ENCODE results near the gene HMBS.
"Not testable (repeated sequence)": the region's sequence is repeated elsewhere in the genome, so short reads cannot be mapped to it uniquely, and the experiment has no call there.

Gene HMBS

DNA sequence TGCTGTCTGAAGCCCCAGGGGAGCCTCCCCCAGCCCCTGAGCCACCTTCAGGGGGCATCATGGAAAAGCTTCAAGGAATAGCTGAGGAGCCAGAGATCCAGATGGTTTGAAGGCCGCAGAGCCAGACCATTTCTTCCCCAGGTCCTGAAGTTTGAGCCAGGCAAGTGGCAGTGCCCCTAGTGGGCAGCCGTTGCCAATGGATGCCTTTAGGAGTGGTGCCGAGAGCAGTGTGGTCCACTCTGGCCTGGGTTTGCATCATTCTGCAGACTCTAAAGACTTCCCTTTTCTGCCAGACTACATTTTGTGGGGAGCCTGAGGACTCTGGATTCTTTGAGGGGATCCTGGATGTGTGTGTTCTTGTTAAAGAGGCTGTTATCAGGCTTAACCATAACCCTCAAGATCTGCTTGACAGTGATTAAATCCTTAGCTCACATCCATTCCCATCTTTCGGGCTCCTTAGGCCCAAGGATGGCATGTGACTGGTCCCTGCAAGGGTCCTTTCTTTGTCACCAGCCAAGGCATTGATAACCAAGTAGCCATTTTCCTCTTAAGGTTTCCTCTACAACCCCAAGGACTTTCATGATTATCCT lies 49.8 kb downstream of the HMBS start:
- Histone ChIP-seq H3K9me3 (ENCODE audit: low read depth, low read length) (no peaks in the 10 kb centered on the region), H3K9ac (ENCODE audit: insufficient read length) (no peak overlapping the region), H3K36me3 (ENCODE audit: insufficient read depth, low read length) (peaks cover 29% of the 10 kb centered on the region; the same call in 1 of the 2 replicates), H3K4me3 (no peak overlapping the region), H3K27ac (no peak overlapping the region)
- no peak for TF ChIP-seq FOXP2 (optimal IDR thresholded peaks at IDR 0.05; ENCODE audit: control extremely low read depth, extremely low read length, insufficient read depth)
- no peak for TF ChIP-seq POLR2AphosphoS5 (IDR thresholded peaks at IDR 0.05; ENCODE audit: borderline replicate concordance, low read depth, low read length)
- no peak for TF ChIP-seq EZH2 (IDR thresholded peaks at IDR 0.05)
- no peak for DNase-seq (ENCODE audit: low read depth, low spot score)

DNA sequence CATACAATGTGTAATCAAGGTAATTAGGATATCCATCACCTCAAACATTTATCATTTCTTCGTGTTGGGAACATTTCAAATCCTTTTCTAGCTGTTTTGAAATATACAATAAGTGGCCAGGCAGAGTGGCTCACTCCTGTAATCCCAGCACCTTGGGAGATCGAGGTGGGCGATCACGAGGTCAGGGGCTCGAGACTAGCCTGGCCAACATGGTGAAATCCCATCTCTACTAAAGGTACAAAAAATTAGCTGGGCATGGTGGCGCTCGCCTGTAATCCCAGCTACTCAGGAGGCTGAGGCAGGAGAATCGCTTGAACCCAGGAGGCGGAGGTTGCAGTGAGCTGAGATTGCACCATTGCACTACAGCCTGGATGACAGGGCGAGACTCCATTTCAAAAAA lies 54.6 kb downstream of the HMBS start:
- DNase-seq (ENCODE audit: low read depth, low spot score); H3K4me3 ChIP-seq; H3K9ac ChIP-seq (ENCODE audit: insufficient read length); H3K27ac ChIP-seq; H3K9me3 ChIP-seq (ENCODE audit: low read depth, low read length); H3K36me3 ChIP-seq (ENCODE audit: insufficient read depth, low read length): not testable (repeated sequence)
